ENCODE results near the gene TXNRD1.
"Not testable (repeated sequence)": the region's sequence is repeated elsewhere in the genome, so short reads cannot be mapped to it uniquely, and the experiment has no call there.

Gene TXNRD1

GRCh38 chr12:104285740-104286515 lies 70.3 kb downstream of the TXNRD1 start:
- no peak for DNase-seq

- peak; percentile 76 to 94 for DNase-seq
These were observed 71.2 kb downstream of the TXNRD1 start for GRCh38 chr12:104286516-104287482.

GRCh38 chr12:104288635-104289274 lies 73.2 kb downstream of the TXNRD1 start:
- DNase-seq = peak; percentile 50 to 64

DNA sequence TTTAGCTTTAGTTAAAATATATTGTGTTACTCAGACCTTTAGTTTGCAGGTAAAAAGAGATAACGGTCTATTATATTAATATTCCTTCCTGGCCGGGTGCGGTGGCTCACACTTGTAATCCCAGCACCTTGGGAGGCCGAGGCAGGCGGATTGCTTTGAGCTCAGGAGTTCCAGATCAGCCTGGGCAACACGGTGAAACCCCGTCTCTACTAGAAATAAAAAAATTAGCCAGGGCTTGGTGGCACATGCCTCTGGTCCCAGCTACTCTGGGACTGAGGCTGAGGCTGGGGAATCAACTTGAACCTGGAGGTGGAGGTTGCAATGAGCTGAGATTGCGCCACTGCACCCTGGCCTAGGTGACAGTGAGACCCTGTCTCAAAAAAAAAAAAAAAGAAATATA lies 74.7 kb downstream of the TXNRD1 start:
- no peak for DNase-seq

GRCh38 chr12:104290855-104291254 lies 75.3 kb downstream of the TXNRD1 start:
- no peak for DNase-seq

- DNase-seq = no peak
These were observed 76.4 kb downstream of the TXNRD1 start for GRCh38 chr12:104291867-104292524.

DNA sequence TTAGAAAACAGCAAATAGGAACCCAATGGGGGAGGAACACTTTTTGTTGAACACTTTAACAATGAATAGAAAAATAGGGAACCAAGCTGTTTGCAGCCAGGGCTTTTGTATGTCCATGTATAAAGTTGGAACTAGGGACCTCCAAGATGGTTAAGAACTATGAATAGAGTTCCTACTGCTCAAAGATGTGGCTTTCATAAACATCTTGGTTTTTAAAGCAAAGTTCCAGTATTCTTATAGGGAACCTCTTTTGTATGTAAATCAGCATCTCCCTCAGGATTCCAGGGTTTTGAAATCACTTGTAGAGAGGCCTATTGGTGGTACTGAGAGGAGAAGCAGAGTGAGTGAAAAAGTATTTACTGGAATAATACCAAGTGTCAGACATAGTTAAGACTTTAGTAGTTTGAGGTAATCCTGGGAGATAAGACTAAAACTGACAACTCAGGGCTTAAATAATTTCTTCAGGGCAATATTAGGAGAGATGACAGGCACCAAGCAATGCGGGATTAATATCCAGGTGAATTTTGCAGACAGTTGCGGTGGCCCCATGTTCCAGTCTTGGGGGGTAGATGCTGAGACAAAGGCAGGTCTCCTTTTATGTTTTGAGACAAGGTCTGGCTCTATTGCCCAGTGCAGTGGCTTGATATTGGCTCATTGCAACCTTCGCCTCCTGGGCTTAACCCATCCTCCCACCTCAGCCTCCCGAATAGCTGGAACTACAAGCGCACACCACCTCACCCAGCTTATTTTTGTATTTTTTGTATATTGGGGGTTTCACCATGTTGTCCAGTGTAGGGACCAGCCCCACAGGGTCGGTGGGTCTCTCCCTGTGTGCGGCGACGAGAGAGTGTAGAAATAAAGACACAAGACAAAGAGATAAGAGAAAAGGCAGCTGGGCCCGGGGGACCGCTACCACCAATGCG lies 77.6 kb downstream of the TXNRD1 start:
- no peak for DNase-seq

GRCh38 chr12:104294158-104294859 lies 78.7 kb downstream of the TXNRD1 start:
- DNase-seq = not testable (repeated sequence)

GRCh38 chr12:104294927-104295668 lies 79.5 kb downstream of the TXNRD1 start:
- no peak for DNase-seq

DNA sequence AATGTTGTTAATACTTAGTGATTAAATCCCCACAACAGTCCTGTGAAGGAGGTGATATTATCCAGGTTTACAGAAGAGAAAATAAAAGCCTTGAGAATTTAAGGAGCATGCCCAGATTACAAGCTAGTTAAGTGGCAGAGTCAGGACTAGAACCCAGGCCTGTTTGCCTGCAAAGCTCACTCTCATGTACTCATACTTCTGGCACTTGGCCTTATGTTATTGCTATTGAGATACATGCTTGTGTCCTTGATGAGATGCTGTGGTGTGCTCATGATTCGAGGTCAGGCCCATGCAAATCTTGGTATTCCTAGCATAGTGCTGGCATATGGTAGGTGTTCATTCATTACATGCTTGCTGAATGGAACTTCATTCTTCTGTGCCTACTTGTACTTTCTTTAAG lies 80.4 kb downstream of the TXNRD1 start:
- no peak for DNase-seq

- DNase-seq = no peak
These were observed 81.1 kb downstream of the TXNRD1 start for GRCh38 chr12:104296718-104297117.

- no peak for DNase-seq
These were observed 82.0 kb downstream of the TXNRD1 start for GRCh38 chr12:104297477-104298113.

GRCh38 chr12:104299842-104300481 lies 84.4 kb downstream of the TXNRD1 start:
- no peak for DNase-seq

GRCh38 chr12:104303538-104304151 lies 88.1 kb downstream of the TXNRD1 start, which contains the start of gene EID3:
Gene EID3, plus strand, starts transcription at chr12:104303739. Its CDS starts 196 bp downstream, at chr12:104303935.
- no peak for DNase-seq

DNA sequence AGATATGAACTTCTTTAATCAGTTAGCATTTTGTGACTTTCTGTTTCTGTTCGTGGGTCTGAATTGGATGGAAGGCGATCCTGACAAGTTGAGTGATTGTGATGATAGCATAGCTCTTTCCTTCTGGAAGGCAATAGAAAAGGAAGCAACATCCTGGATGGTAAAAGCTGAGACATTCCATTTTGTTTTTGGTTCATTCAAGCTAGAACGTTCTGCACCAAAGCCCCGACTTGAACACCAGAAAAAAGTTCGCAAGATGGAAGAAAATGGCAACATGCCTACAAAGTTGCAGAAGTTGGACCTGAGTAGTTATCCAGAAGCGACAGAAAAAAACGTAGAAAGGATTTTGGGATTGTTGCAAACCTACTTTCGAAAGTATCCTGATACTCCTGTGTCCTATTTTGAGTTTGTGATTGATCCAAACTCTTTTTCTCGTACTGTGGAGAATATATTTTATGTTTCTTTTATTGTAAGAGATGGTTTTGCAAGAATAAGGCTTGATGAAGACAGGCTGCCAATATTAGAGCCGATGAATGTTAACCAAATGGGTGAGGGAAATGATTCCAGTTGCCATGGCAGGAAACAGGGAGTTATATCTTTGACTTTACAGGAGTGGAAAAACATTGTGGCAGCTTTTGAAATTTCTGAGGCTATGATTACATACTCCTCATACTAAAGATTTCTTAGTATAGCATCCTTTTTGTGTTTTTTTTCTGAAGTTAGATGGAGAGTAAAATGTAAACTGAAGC lies 88.9 kb downstream of the TXNRD1 start:
- no peak for DNase-seq

- no peak for DNase-seq
These were observed 89.8 kb downstream of the TXNRD1 start for GRCh38 chr12:104305349-104305748.

GRCh38 chr12:104306376-104306775 lies 90.8 kb downstream of the TXNRD1 start:
- DNase-seq = no peak

Data from bone marrow (tissue), 2 donors.